Parietal lobe (tissue), 1 donor: ENCODE data around the gene GABRA5. TPM values are rescaled to one million over a fixed set of nuclear protein-coding genes. Genes with fewer than 3 reads are reported as not detected.

Source experiments
- total RNA-seq: library from RNA; depleted of rRNA; stranded (reverse); fragments of >200 nt; gene quantifications from one replicate; pipeline ENCODE4 v1.2.3, GENCODE V29; 2014

Gene GABRA5
- total RNA-seq = 54.5 TPM

GRCh38 chr15:26866298-26867199 is at the start of gene GABRA5:
TSS of gene GABRA5 (plus strand) at chr15:26867062. CDS start at chr15:26869249, 2,187 bp downstream.

GRCh38 chr15:26970712-26971210 is 103.9 kb downstream of the GABRA5 start, which contains the start of gene GABRG3:
TSS of gene GABRG3 (plus strand) at chr15:26971181.

Other genes starting within 250 kb of the GABRA5 start
- 135 TPM for gene GABRB3, start 94.0 kb upstream of the GABRA5 start, total RNA-seq
- gene GABRG3, start 104.1 kb downstream of the GABRA5 start, total RNA-seq = 23.8 TPM